Uterus (tissue), 4 donors: ENCODE results near the gene IGF1R. TPM values are rescaled to one million over a fixed set of nuclear protein-coding genes. Genes with fewer than 3 reads are reported as not detected.

ENCODE experiments used
- DNase-seq, 2 donors: peaks; one replicate each; pipeline ENCODE4 v3.0.0-alpha.2; 2019 to 2020
- H3K27ac ChIP-seq, 2 donors: fragments of 200-600 bp; sonication (generic); 1 replicate in 1 of 2; 2 replicates in 1 of 2; pipeline ENCODE4 v1.5.1; 2016 to 2018
- H3K27me3 ChIP-seq, 2 donors: fragments of 200-600 bp; sonication (generic); one replicate each; pipeline ENCODE4 v1.5.1; 2018 to 2019; ENCODE audit warnings: control low read depth in 1 of 2
- H3K36me3 ChIP-seq, 2 donors: fragments of 200-600 bp; sonication (generic); one replicate each; pipeline ENCODE4 v1.5.1; 2019; ENCODE audit warnings: control low read depth in 1 of 2
- H3K4me1 ChIP-seq, 2 donors: fragments of 200-600 bp; sonication (generic); one replicate each; pipeline ENCODE4 v1.5.1; 2018 to 2019; ENCODE audit warnings: control low read depth in 1 of 2
- H3K4me3 ChIP-seq, 2 donors: fragments of 200-600 bp; sonication (generic); 1 replicate in 1 of 2; 2 replicates in 1 of 2; pipeline ENCODE4 v1.5.1; 2018 to 2019; ENCODE audit warnings: mild to moderate bottlenecking in 1 of 2
- H3K9me3 ChIP-seq, 2 donors: fragments of 200-600 bp; sonication (generic); one replicate each; pipeline ENCODE4 v1.5.1; 2019; ENCODE audit warnings: control low read depth in 1 of 2
- CTCF ChIP-seq, 4 experiments: fragments of 200-600 bp in 2 of 4; fragments of 450-650 bp in 2 of 4; sonication (generic) in 2 of 4; IDR thresholded peaks; one replicate each; pipeline ENCODE4 v1.5.1; 2016 to 2019; ENCODE audit warnings: antibody characterized with exemption in 4 of 4, mild to moderate bottlenecking in 2 of 4, moderate library complexity in 1 of 4
- POLR2A ChIP-seq, 2 donors: fragments of 450-650 bp; IDR thresholded peaks; one replicate each; pipeline ENCODE4 v1.6.1; 2016; ENCODE audit warnings: antibody characterized with exemption in 2 of 2, mild to moderate bottlenecking in 1 of 2, moderate library complexity in 1 of 2
- intact Hi-C: fragments of 100-400 bp; cut with DNase I; formaldehyde crosslinking; loops from one replicate; pipeline ENCODE4 v1.15.1; 2023; ENCODE audit warnings: low total_unique reads
- total RNA-seq, 4 donors: library from RNA; depleted of rRNA in 3 of 4; stranded (reverse); fragments of >200 nt in 3 of 4; gene quantifications; one replicate each; pipeline versions ENCODE4 v1.1.0 to v1.2.4, GENCODE V29; 2014 to 2023
- donor health status: DM: yes; HTN: yes; CAD: no.

Gene IGF1R
- total RNA-seq, 4 donors from 2014 or later, result 30.0 to 95.2 (median 57.5) TPM

GRCh38 chr15:98671060-98672008 is 23.0 kb downstream of the IGF1R start:
- Histone ChIP-seq H3K27ac (peak overlapping the region; percentile 39 to 67), H3K4me1 (peaks cover 17 to 22% of the 10 kb centered on the region in 2 donors), H3K4me3 (no peak overlapping the region), H3K36me3 (no peaks in the 10 kb centered on the region), H3K9me3 (no peaks in the 10 kb centered on the region), H3K27me3 (no peaks in the 10 kb centered on the region)
- TF ChIP-seq CTCF (IDR thresholded peaks at IDR 0.05) (no peak), POLR2A (IDR thresholded peaks at IDR 0.05) (no peak)
- DNase-seq, result no peak
- intact Hi-C loops, result no loop called here

- intact Hi-C loops, result no loop called here
- H3K27me3 ChIP-seq, result no peaks in the 10 kb centered on the region
- H3K4me3 ChIP-seq, result no peak overlapping the region
- H3K36me3 ChIP-seq, result no peaks in the 10 kb centered on the region
- TF ChIP-seq POLR2A (IDR thresholded peaks at IDR 0.05) (no peak), CTCF (IDR thresholded peaks at IDR 0.05) (no peak)
- peaks cover 15 to 26% of the 10 kb centered on the region in 2 donors for H3K4me1 ChIP-seq
- H3K27ac ChIP-seq, result no peak overlapping the region
- DNase-seq, result no peak
- no peaks in the 10 kb centered on the region for H3K9me3 ChIP-seq
Observed at GRCh38 chr15:98673133-98673532, 24.8 kb downstream of the IGF1R start.

GRCh38 chr15:98674336-98674735 is 26.0 kb downstream of the IGF1R start:
- H3K9me3 ChIP-seq, result no peaks in the 10 kb centered on the region
- intact Hi-C loops, result no loop called here
- no peaks in the 10 kb centered on the region for H3K36me3 ChIP-seq
- H3K4me1 ChIP-seq, result peaks cover 3 to 18% of the 10 kb centered on the region in 2 donors
- no peak overlapping the region for H3K27ac ChIP-seq
- TF ChIP-seq CTCF (IDR thresholded peaks at IDR 0.05), result no peak
- no peak for TF ChIP-seq POLR2A (IDR thresholded peaks at IDR 0.05)
- DNase-seq, result no peak
- no peak overlapping the region for H3K4me3 ChIP-seq
- no peaks in the 10 kb centered on the region for H3K27me3 ChIP-seq

- intact Hi-C loops, result no loop called here
- H3K27me3 ChIP-seq, result no peaks in the 10 kb centered on the region
- H3K9me3 ChIP-seq, result no peaks in the 10 kb centered on the region
- H3K4me1 ChIP-seq, result peaks cover 0 to 8% of the 10 kb centered on the region in 2 donors
- no peaks in the 10 kb centered on the region for H3K36me3 ChIP-seq
- no peak overlapping the region for H3K4me3 ChIP-seq
- TF ChIP-seq POLR2A (IDR thresholded peaks at IDR 0.05) (no peak), CTCF (IDR thresholded peaks at IDR 0.05) (no peak)
- H3K27ac ChIP-seq, result no peak overlapping the region
- DNase-seq, result no peak
Observed at GRCh38 chr15:98676586-98677270, 28.4 kb downstream of the IGF1R start.
